K562 (cell line): ENCODE measurements around the gene ACBD4. TPM values are rescaled to one million over a fixed set of nuclear protein-coding genes. Genes with fewer than 3 reads are reported as not detected.

Source experiments
- ADNP ChIP-seq: fragments of 200-800 bp; sonication (Bioruptor generic); IDR thresholded peaks from 2 replicates; pipeline ENCODE4 v1.6.1; 2016; ENCODE audit warnings: missing genetic modification characterization, missing compliant biosample characterization
- ARID1B ChIP-seq: fragments of 450-650 bp; IDR thresholded peaks from 2 replicates; pipeline ENCODE4 v1.6.1; 2016; ENCODE audit warnings: antibody characterized with exemption, mild to moderate bottlenecking, inconsistent platforms
- CCNT2 ChIP-seq: IDR thresholded peaks from 2 replicates; pipeline ENCODE4 v1.6.1; 2011; ENCODE audit warnings: borderline replicate concordance, low read depth, mild to moderate bottlenecking, moderate library complexity, mixed read lengths, low read length; ENCODE audit not compliant: insufficient read length; ENCODE audit errors: extremely low read depth
- ELF4 ChIP-seq: fragments of 450-650 bp; formaldehyde crosslinking; IDR thresholded peaks from 2 replicates; pipeline ENCODE4 v1.4.0; 2022; ENCODE audit warnings: missing genetic modification characterization
- HDAC2 ChIP-seq: fragments of 450-650 bp; IDR thresholded peaks from 2 replicates; pipeline ENCODE4 v1.6.1; 2016; ENCODE audit warnings: mild to moderate bottlenecking
- HDAC8 ChIP-seq: fragments of 450-650 bp; IDR thresholded peaks from 2 replicates; pipeline ENCODE4 v1.6.1; 2016; ENCODE audit warnings: mild to moderate bottlenecking, missing genetic modification characterization, moderate library complexity, missing compliant biosample characterization
- KDM5B ChIP-seq: fragments of 200-600 bp; sonication (generic); IDR thresholded peaks from 2 replicates; pipeline ENCODE4 v1.6.1; 2012; ENCODE audit warnings: low read depth, mild to moderate bottlenecking, moderate library complexity, low read length, control low read depth, inconsistent platforms; ENCODE audit not compliant: insufficient replicate concordance
- PCBP2 ChIP-seq: fragments of 200-400 bp; formaldehyde crosslinking; IDR thresholded peaks from 2 replicates; pipeline ENCODE4 v1.6.1; 2018; ENCODE audit warnings: low read length, low read depth, mild to moderate bottlenecking, moderate library complexity; ENCODE audit not compliant: poor library complexity, severe bottlenecking
- SOX6 ChIP-seq: fragments of 450-650 bp; IDR thresholded peaks from 2 replicates; pipeline ENCODE4 v1.6.1; 2014; ENCODE audit warnings: mild to moderate bottlenecking
- ZC3H8 ChIP-seq: fragments of 450-650 bp; IDR thresholded peaks from 2 replicates; pipeline ENCODE4 v1.6.1; 2017
- ZKSCAN8 ChIP-seq: fragments of 200-800 bp; sonication (Bioruptor generic); IDR thresholded peaks from 2 replicates; pipeline ENCODE4 v1.6.1; 2016; ENCODE audit warnings: missing genetic modification characterization, missing compliant biosample characterization
- polyA plus RNA-seq, 8 experiments: library from polyadenylated mRNA; depleted of rRNA in 4 of 8; stranded (reverse) in 5 of 8; unstranded in 3 of 8; fragments of >200 nt; fragmentation: Nextera tagmentation in 2 of 8; fragmentation: Illumina TruSeq in 1 of 8; extraction: Ambion mirVana in 2 of 8; extraction: Trizol in 1 of 8; gene quantifications; 2 replicates each; pipeline versions ENCODE4 v1.2.1 to v1.2.3, GENCODE V29; 2011 to 2014; ENCODE audit warnings: inconsistent platforms in 1 of 8, missing spikeins in 1 of 8
- total RNA-seq, 7 experiments: library from RNA; depleted of rRNA in 6 of 7; stranded (reverse); fragments of >200 nt in 6 of 7; fragmentation: Illumina TruSeq in 2 of 7; extraction: Trizol in 2 of 7; gene quantifications; 2 replicates each; pipeline versions ENCODE4 v1.2.1 to v1.2.3, GENCODE V29; 2011 to 2021; ENCODE audit warnings: low replicate concordance in 1 of 7
- TF ChIP-seq, protein P1 (sequence below): fragments of 250-450 bp; sonication (Bioruptor Pico); IDR thresholded peaks from 2 replicates; pipeline ENCODE4 v1.8.0; 2022; ENCODE audit warnings: inconsistent platforms, mild to moderate bottlenecking, moderate library complexity, borderline replicate concordance
- TF ChIP-seq, protein P2 (sequence below), 2 experiments: fragments of 450-650 bp in 1 of 2; sonication (generic) in 1 of 2; formaldehyde crosslinking in 1 of 2; IDR thresholded peaks; 2 replicates each; pipeline versions ENCODE4 v1.7.1 to v1.9.0; 2016 to 2022; ENCODE audit warnings: inconsistent platforms in 1 of 2, mild to moderate bottlenecking in 1 of 2, missing genetic modification reagents in 1 of 2

The ACBD4 gene
- total and polyA plus RNA-seq, 9 of the 15 experiments (the other 6 are each of a cell fraction or from before 2014, with no cell fraction given) = 0.14 to 6.9 (median 4.6) TPM

GRCh38 chr17:45132572-45133463 lies 2.7 kb upstream of the ACBD4 start (continued):
- TF ChIP-seq, protein P1, sequence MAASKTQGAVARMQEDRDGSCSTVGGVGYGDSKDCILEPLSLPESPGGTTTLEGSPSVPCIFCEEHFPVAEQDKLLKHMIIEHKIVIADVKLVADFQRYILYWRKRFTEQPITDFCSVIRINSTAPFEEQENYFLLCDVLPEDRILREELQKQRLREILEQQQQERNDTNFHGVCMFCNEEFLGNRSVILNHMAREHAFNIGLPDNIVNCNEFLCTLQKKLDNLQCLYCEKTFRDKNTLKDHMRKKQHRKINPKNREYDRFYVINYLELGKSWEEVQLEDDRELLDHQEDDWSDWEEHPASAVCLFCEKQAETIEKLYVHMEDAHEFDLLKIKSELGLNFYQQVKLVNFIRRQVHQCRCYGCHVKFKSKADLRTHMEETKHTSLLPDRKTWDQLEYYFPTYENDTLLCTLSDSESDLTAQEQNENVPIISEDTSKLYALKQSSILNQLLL = no peak
- TF ChIP-seq ARID1B = no peak
- TF ChIP-seq, protein P2, sequence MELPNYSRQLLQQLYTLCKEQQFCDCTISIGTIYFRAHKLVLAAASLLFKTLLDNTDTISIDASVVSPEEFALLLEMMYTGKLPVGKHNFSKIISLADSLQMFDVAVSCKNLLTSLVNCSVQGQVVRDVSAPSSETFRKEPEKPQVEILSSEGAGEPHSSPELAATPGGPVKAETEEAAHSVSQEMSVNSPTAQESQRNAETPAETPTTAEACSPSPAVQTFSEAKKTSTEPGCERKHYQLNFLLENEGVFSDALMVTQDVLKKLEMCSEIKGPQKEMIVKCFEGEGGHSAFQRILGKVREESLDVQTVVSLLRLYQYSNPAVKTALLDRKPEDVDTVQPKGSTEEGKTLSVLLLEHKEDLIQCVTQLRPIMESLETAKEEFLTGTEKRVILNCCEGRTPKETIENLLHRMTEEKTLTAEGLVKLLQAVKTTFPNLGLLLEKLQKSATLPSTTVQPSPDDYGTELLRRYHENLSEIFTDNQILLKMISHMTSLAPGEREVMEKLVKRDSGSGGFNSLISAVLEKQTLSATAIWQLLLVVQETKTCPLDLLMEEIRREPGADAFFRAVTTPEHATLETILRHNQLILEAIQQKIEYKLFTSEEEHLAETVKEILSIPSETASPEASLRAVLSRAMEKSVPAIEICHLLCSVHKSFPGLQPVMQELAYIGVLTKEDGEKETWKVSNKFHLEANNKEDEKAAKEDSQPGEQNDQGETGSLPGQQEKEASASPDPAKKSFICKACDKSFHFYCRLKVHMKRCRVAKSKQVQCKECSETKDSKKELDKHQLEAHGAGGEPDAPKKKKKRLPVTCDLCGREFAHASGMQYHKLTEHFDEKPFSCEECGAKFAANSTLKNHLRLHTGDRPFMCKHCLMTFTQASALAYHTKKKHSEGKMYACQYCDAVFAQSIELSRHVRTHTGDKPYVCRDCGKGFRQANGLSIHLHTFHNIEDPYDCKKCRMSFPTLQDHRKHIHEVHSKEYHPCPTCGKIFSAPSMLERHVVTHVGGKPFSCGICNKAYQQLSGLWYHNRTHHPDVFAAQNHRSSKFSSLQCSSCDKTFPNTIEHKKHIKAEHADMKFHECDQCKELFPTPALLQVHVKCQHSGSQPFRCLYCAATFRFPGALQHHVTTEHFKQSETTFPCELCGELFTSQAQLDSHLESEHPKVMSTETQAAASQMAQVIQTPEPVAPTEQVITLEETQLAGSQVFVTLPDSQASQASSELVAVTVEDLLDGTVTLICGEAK (IDR thresholded peaks at IDR 0.05) = peak; percentile 40; the same call in 1 of the 2 replicates
- TF ChIP-seq, protein P2 (CRISPR knock-in tag; IDR thresholded peaks at IDR 0.05) = no peak
- no peak for TF ChIP-seq HDAC2
- TF ChIP-seq CCNT2 = no peak
- no peak for TF ChIP-seq ELF4
- TF ChIP-seq ADNP (tag) = no peak
- 0 out of 2 replicates have a peak, but pooled peaks have one; percentile 26 for TF ChIP-seq HDAC8 (tag)
- peak; percentile 24 for TF ChIP-seq KDM5B
- no peak for TF ChIP-seq ZC3H8
- no peak for TF ChIP-seq PCBP2
- no peak for TF ChIP-seq SOX6
- TF ChIP-seq ZKSCAN8 (CRISPR knock-in tag) = no peak
